ENCODE measurements around the gene PRKACA.

DNA sequence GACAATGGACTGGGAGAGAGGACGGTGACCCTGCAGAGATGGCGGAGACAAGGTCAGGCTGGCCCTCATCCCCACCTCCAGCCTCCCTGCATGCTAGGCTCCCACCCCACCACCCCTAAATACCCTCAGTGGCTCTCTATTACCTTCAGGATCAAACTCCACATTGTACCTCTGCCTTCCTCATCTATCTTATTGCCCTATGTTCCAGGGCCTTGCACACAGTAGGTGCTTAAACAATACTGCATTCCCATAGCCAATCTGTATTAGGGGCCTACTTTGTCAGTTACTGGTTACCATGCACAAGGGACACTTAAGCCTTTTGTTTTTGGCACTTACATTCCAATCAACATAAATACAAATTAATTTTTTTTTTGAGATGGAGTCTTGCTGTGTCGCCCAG is 62.2 kb downstream of the PRKACA start:
- TF ChIP-seq, protein P1, sequence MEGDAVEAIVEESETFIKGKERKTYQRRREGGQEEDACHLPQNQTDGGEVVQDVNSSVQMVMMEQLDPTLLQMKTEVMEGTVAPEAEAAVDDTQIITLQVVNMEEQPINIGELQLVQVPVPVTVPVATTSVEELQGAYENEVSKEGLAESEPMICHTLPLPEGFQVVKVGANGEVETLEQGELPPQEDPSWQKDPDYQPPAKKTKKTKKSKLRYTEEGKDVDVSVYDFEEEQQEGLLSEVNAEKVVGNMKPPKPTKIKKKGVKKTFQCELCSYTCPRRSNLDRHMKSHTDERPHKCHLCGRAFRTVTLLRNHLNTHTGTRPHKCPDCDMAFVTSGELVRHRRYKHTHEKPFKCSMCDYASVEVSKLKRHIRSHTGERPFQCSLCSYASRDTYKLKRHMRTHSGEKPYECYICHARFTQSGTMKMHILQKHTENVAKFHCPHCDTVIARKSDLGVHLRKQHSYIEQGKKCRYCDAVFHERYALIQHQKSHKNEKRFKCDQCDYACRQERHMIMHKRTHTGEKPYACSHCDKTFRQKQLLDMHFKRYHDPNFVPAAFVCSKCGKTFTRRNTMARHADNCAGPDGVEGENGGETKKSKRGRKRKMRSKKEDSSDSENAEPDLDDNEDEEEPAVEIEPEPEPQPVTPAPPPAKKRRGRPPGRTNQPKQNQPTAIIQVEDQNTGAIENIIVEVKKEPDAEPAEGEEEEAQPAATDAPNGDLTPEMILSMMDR (IDR thresholded peaks at IDR 0.05) = no peak
- no peak for TF ChIP-seq POLR2A (IDR thresholded peaks at IDR 0.05)
